ENCODE measurements around the gene F8. TPM values are rescaled to one million over a fixed set of nuclear protein-coding genes. Genes with fewer than 3 reads are reported as not detected.
A peak's percentile ranks its signal among the peaks of the same experiment; 100 is the strongest.

F8 gene
- total and polyA plus RNA-seq, 9 of the 15 experiments (the other 6 are each of a cell fraction or from before 2014, with no cell fraction given) = 0.41 to 3.8 (median 0.91) TPM

DNA sequence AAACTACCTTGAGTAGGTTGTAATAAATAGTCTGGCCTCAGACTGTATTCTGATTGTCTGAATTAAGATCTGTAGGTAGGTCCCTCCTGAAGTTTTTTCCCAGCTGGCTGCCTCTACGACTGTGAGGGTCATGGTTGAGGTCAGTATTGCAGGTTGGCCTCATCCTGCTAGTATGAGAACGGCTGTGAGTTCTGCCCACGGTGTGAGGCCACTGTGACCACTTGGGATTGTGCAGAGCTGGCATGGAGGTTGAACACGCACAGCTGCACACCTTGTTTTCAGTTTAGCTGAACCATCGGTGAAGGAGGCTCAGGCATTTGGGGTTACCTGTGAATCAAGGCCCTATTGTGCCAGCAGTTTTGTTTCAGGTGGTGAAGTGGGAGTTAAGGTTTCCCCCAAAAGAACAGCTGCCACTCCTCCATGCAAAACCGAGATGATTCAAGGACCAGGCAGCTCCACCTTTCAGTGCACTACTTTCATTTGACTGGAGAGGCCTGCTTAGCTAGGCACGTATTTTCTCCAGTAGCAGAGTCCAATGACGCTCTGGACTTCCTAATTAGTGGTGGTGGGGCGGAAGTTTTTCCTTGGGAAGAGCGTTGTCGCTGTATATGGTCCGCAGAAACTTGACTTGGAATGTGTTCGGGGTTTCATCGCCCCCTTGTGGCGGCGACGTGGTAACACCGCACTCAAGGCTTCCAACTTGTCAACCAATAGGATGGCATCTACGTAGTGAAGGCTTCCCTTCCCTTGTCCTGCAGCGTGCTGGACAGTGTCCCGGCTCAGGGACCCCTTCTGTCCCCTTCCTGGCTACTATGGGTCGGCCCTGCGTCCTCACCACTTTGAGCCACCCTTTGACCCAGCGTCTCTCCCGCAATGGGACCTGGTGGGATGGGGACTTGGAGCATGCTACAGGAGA, 34.6 kb upstream of the F8 start (continued):
- TF ChIP-seq ASH1L (IDR thresholded peaks at IDR 0.05; ENCODE audit: borderline replicate concordance, low read depth, partially characterized antibody) = no peak
- TF ChIP-seq POLR2A (conservative IDR thresholded peaks at IDR 0.05) = no peak
- no peak for TF ChIP-seq ARHGAP35 (IDR thresholded peaks at IDR 0.05; ENCODE audit: partially characterized antibody)
- TF ChIP-seq ZNF778 (CRISPR knock-in tag; IDR thresholded peaks at IDR 0.05) = no peak
- no peak for TF ChIP-seq HMG20A (CRISPR knock-in tag; conservative IDR thresholded peaks at IDR 0.05)
- no peak for TF ChIP-seq ZFP30 (CRISPR knock-in tag; IDR thresholded peaks at IDR 0.05; ENCODE audit: borderline replicate concordance)

DNA sequence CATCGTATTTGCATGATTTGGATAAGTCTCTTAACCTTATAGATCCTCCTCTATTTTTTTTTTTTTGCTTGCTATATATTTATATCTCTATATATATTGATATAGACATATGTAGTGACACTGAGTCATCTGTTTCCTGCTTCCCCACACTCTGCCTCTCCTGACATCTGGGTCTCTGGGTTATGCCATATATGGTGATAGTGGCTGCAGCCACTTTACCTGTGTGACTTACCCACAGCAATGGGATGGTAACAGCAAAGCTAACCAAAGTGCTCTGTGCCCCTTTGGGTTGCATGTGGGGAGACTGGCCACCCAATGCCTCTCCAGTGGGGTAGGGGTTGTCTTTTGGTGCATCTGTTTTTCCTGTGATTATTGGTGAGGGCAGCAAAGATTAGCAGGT, 33.9 kb upstream of the F8 start:
- BruUV-seq (replicated peaks) = no TSS peak
- POLR2A ChIA-PET = interaction anchor here (1.1 kb wide), 1 partner anchor 72 kb away, joined by 4 read pairs; no protein-coding TSS in a partner anchor

More for the DNA sequence above, 33.9 kb upstream of the F8 start:
- in situ Hi-C loops (cut with MboI) (loop anchor here (5.0 kb wide), 1 partner anchor 74 kb away; no protein-coding TSS in a partner anchor), intact Hi-C loops (cut with micrococcal nuclease) (no loop called here)
- no peaks in the 10 kb centered on the region for H3K79me2 ChIP-seq (ENCODE audit: control insufficient read depth, insufficient read depth, low read length)
- no peaks in the 10 kb centered on the region for H3K27me3 ChIP-seq (ENCODE audit: control insufficient read depth in 2 of 2, insufficient read depth in 2 of 2, low read length in 2 of 2)
- H4K20me1 ChIP-seq (replicated peaks; ENCODE audit: control insufficient read depth, insufficient read depth, low read length) = no peaks in the 10 kb centered on the region
- H3K27ac ChIP-seq (ENCODE audit: extremely low read depth, low read depth, low read length) = no peak overlapping the region
- H2AFZ ChIP-seq (ENCODE audit: low read depth, low read length) = no peak overlapping the region
- H3K9me1 ChIP-seq (ENCODE audit: control insufficient read depth, insufficient read depth, low read length) = no peaks in the 10 kb centered on the region
- H3K4me1 ChIP-seq (replicated peaks in 1 of 2; ENCODE audit: control insufficient read depth in 2 of 2, insufficient read depth in 2 of 2, low read length in 2 of 2) = peaks cover 0 to 9% of the 10 kb centered on the region in 2 experiments; a peak in 3 of 5 replicates
- no peak for TF ChIP-seq ZNF384 (IDR thresholded peaks at IDR 0.05; ENCODE audit: low read depth, low read length)
- no peak for TF ChIP-seq ZNF133 (CRISPR knock-in tag; IDR thresholded peaks at IDR 0.05)
- no peak for TF ChIP-seq ZSCAN32 (CRISPR knock-in tag; IDR thresholded peaks at IDR 0.05)
- TF ChIP-seq KLF6 (CRISPR knock-in tag; IDR thresholded peaks at IDR 0.05; ENCODE audit: borderline replicate concordance) = no peak
- TF ChIP-seq SRF (CRISPR knock-in tag; IDR thresholded peaks at IDR 0.05) = peak in 1 of 2 experiments; percentile 79; a peak in 1 of 4 replicates
- TF ChIP-seq HMG20A (CRISPR knock-in tag; conservative IDR thresholded peaks at IDR 0.05) = no peak
- no peak overlapping the region for H3K4me3 ChIP-seq
- FAIRE-seq (no peak), DNase-seq (ENCODE audit: extremely low read depth in 1 of 4, low spot score in 3 of 4) (no peak), ATAC-seq (no peak)
- H3K9me3 ChIP-seq (replicated peaks; ENCODE audit: control insufficient read depth, insufficient read depth, low read depth, low read length) = no peaks in the 10 kb centered on the region
- CTCF ChIA-PET (ENCODE audit: low intra/inter-chr PET ratio) = interaction anchor here (0.9 to 3.0 kb wide), 3 partner anchors 69 to 139 kb away, joined by 3 to 21 read pairs (median 15); no protein-coding TSS in a partner anchor
- H3K36me3 ChIP-seq (ENCODE audit: control insufficient read depth, insufficient read depth, low read length) = peaks cover 60% of the 10 kb centered on the region; the same call in 2 of the 3 replicates
- H3K4me2 ChIP-seq (ENCODE audit: insufficient read depth, low read length) = no peak overlapping the region
- no peak overlapping the region for H3K9ac ChIP-seq (ENCODE audit: insufficient read depth in 1 of 2, low read depth in 2 of 2, low read length in 2 of 2)
- WGBS (ENCODE audit: insufficient coverage, low coverage, missing lambda C conversion rate) = 71% methylated on average over 1 of the region's 1 CpG

Measured in K562 (cell line).